K562 (cell line): Measurements from ENCODE around the gene NRP2. TPM values are rescaled to one million over a fixed set of nuclear protein-coding genes. Genes with fewer than 3 reads are reported as not detected.

Experiments used
- ATAC-seq: fragments of 200-7000 bp; cut with Tn5 transposase; 3 replicates; pipeline ENCODE4 v1.9.1; 2020; ENCODE audit warnings: moderate library complexity
- BruUV-seq: library from RNA; stranded (reverse); fragments of 400-500 nt; replicated peaks from 2 replicates; lab custom pipeline; 2021; lab: Mats Ljungman, UMichigan
- CTCF ChIA-PET: fragments of 300-600 bp; formaldehyde crosslinking; extraction: SDS; loops from one replicate; lab custom pipeline; 2021; ENCODE audit warnings: low intra/inter-chr PET ratio; lab: Yijun Ruan, JAX
- POLR2A ChIA-PET: fragments of 300-600, 350-650 bp; sonication (Branson Sonifier 250); formaldehyde crosslinking; extraction: SDS; loops from one replicate; lab custom pipeline; 2021; ENCODE audit warnings: antibody characterized with exemption, inconsistent platforms; lab: Yijun Ruan, JAX
- DNase-seq, 4 experiments: peaks; one replicate each; pipeline versions ENCODE4 v3.0.0 to v3.0.0-alpha.2; 2011 to 2018; ENCODE audit warnings: low spot score in 3 of 4, mixed read lengths in 3 of 4; ENCODE audit errors: extremely low read depth in 1 of 4
- FAIRE-seq: peaks from 2 replicates; lab custom pipeline; 2011; peaks lifted over from hg19 to GRCh38; lab: Jason Lieb, UNC
- H2AFZ ChIP-seq: 2 replicates; pipeline ENCODE4 v1.6.0; 2011; ENCODE audit warnings: low read depth, low read length, control low read depth, inconsistent platforms
- H3K27ac ChIP-seq: fragments of 200-600 bp; 3 replicates; pipeline ENCODE4 v1.8.0; 2011; ENCODE audit warnings: low read depth, mild to moderate bottlenecking, control low read depth, inconsistent platforms, low read length, moderate library complexity, mixed read lengths; ENCODE audit errors: extremely low read depth
- H3K27me3 ChIP-seq, 2 experiments: fragments of 300-600 bp in 1 of 2; 2 replicates in 1 of 2; 3 replicates in 1 of 2; pipeline versions ENCODE4 v1.6.0 to v1.8.0; 2011; ENCODE audit warnings: inconsistent platforms in 2 of 2, low read length in 2 of 2, mild to moderate bottlenecking in 1 of 2, mixed read lengths in 1 of 2, moderate library complexity in 1 of 2; ENCODE audit not compliant: control insufficient read depth in 2 of 2, insufficient read depth in 2 of 2
- H3K36me3 ChIP-seq: fragments of 300-600 bp; 3 replicates; pipeline ENCODE4 v1.8.0; 2011; ENCODE audit warnings: mild to moderate bottlenecking, low read length, inconsistent platforms; ENCODE audit not compliant: control insufficient read depth, insufficient read depth
- H3K4me1 ChIP-seq, 2 experiments: fragments of 200-600 bp in 1 of 2; replicated peaks in 1 of 2; 2 replicates in 1 of 2; 3 replicates in 1 of 2; pipeline versions ENCODE4 v1.5.1 to v1.8.0; 2011; ENCODE audit warnings: inconsistent platforms in 2 of 2, low read length in 2 of 2, mild to moderate bottlenecking in 1 of 2, mixed read lengths in 1 of 2, moderate library complexity in 1 of 2; ENCODE audit not compliant: control insufficient read depth in 2 of 2, insufficient read depth in 2 of 2
- H3K4me2 ChIP-seq: 2 replicates; pipeline ENCODE4 v1.6.1; 2011; ENCODE audit warnings: low read length, control low read depth, inconsistent platforms, mixed read lengths; ENCODE audit not compliant: insufficient read depth
- H3K4me3 ChIP-seq: fragments of 200-600 bp; sonication (generic), shearing (Covaris generic); 2 replicates; pipeline ENCODE4 v1.5.1; 2016; ENCODE audit warnings: control low read depth, inconsistent platforms
- H3K79me2 ChIP-seq: fragments of 200-600 bp; 3 replicates; pipeline ENCODE4 v1.8.0; 2011; ENCODE audit warnings: low read length, inconsistent platforms; ENCODE audit not compliant: control insufficient read depth, insufficient read depth
- H3K9ac ChIP-seq, 2 experiments: 2 replicates each; pipeline versions ENCODE4 v1.6.0 to v1.6.1; 2011; ENCODE audit warnings: low read depth in 2 of 2, low read length in 2 of 2, control low read depth in 1 of 2, inconsistent platforms in 1 of 2, mild to moderate bottlenecking in 1 of 2, mixed read lengths in 1 of 2; ENCODE audit not compliant: insufficient read depth in 1 of 2
- H3K9me1 ChIP-seq: one replicate; pipeline ENCODE4 v1.6.0; 2011; ENCODE audit warnings: inconsistent platforms, mild to moderate bottlenecking, low read length, moderate library complexity; ENCODE audit not compliant: control insufficient read depth, insufficient read depth
- H3K9me3 ChIP-seq: replicated peaks from 2 replicates; pipeline ENCODE4 v1.5.1; 2011; ENCODE audit warnings: low read depth, low read length, inconsistent platforms; ENCODE audit not compliant: control insufficient read depth, insufficient read depth
- H4K20me1 ChIP-seq: replicated peaks from 2 replicates; pipeline ENCODE4 v1.6.1; 2011; ENCODE audit warnings: low read length, inconsistent platforms, mixed read lengths; ENCODE audit not compliant: control insufficient read depth, insufficient read depth
- CBX2 ChIP-seq: fragments of 200-600 bp; sonication (generic); IDR thresholded peaks from one replicate; pipeline ENCODE4 v1.6.1; 2012; ENCODE audit warnings: mild to moderate bottlenecking, low read length, inconsistent platforms; ENCODE audit not compliant: insufficient read depth, poor library complexity, severe bottlenecking
- COPS2 ChIP-seq: fragments of 450-650 bp; conservative IDR thresholded peaks from 2 replicates; pipeline ENCODE4 v1.6.1; 2016; ENCODE audit warnings: mild to moderate bottlenecking, moderate library complexity
- MBD2 ChIP-seq: sonication (generic); IDR thresholded peaks from 2 replicates; pipeline ENCODE4 v1.6.1; 2016; ENCODE audit warnings: low read depth, borderline replicate concordance
- NR2C2 ChIP-seq, 2 experiments: fragments of 200-800 bp in 1 of 2; sonication (Bioruptor generic) in 1 of 2; sonication (generic) in 1 of 2; formaldehyde crosslinking in 1 of 2; IDR thresholded peaks; 2 replicates each; pipeline versions ENCODE4 v1.6.1 to v1.8.0; 2016 to 2022; ENCODE audit warnings: mild to moderate bottlenecking in 1 of 2, missing compliant biosample characterization in 1 of 2, missing genetic modification characterization in 1 of 2, missing genetic modification reagents in 1 of 2
- SMAD2 ChIP-seq: fragments of 150-350 bp; IDR thresholded peaks from 2 replicates; pipeline ENCODE4 v1.6.1; 2014; ENCODE audit warnings: low read depth, mild to moderate bottlenecking, low read length
- WGBS: fragments of 100-300 bp; shearing (Covaris generic); methylation state at CpG from one replicate; pipeline ENCODE4 v1.1.6; 2016; ENCODE audit warnings: low coverage, mixed read lengths; ENCODE audit not compliant: insufficient coverage; ENCODE audit errors: missing lambda C conversion rate; 5-methylcytosine and 5-hydroxymethylcytosine counted together
- in situ Hi-C: fragments of 300-500 bp; cut with MboI; formaldehyde crosslinking; loops from 4 replicates; pipeline ENCODE4 v1.15.0; 2018; ENCODE audit warnings: inconsistent platforms, mixed read lengths
- intact Hi-C: fragments of 100-400 bp; cut with micrococcal nuclease; formaldehyde crosslinking; loops from 2 replicates; pipeline ENCODE4 v1.14.2; 2022
- polyA plus RNA-seq, 8 experiments: library from polyadenylated mRNA; depleted of rRNA in 4 of 8; stranded (reverse) in 5 of 8; unstranded in 3 of 8; fragments of >200 nt; fragmentation: Nextera tagmentation in 2 of 8; fragmentation: Illumina TruSeq in 1 of 8; extraction: Ambion mirVana in 2 of 8; extraction: Trizol in 1 of 8; gene quantifications; 2 replicates each; pipeline versions ENCODE4 v1.2.1 to v1.2.3, GENCODE V29; 2011 to 2014; ENCODE audit warnings: inconsistent platforms in 1 of 8, missing spikeins in 1 of 8
- total RNA-seq, 7 experiments: library from RNA; depleted of rRNA in 6 of 7; stranded (reverse); fragments of >200 nt in 6 of 7; fragmentation: Illumina TruSeq in 2 of 7; extraction: Trizol in 2 of 7; gene quantifications; 2 replicates each; pipeline versions ENCODE4 v1.2.1 to v1.2.3, GENCODE V29; 2011 to 2021; ENCODE audit warnings: low replicate concordance in 1 of 7

The NRP2 gene
- total and polyA plus RNA-seq, 9 of the 15 experiments (the other 6 are each of a cell fraction or from before 2014, with no cell fraction given) = 0.05 to 0.31 (median 0.15) TPM; not detected in 5

DNA sequence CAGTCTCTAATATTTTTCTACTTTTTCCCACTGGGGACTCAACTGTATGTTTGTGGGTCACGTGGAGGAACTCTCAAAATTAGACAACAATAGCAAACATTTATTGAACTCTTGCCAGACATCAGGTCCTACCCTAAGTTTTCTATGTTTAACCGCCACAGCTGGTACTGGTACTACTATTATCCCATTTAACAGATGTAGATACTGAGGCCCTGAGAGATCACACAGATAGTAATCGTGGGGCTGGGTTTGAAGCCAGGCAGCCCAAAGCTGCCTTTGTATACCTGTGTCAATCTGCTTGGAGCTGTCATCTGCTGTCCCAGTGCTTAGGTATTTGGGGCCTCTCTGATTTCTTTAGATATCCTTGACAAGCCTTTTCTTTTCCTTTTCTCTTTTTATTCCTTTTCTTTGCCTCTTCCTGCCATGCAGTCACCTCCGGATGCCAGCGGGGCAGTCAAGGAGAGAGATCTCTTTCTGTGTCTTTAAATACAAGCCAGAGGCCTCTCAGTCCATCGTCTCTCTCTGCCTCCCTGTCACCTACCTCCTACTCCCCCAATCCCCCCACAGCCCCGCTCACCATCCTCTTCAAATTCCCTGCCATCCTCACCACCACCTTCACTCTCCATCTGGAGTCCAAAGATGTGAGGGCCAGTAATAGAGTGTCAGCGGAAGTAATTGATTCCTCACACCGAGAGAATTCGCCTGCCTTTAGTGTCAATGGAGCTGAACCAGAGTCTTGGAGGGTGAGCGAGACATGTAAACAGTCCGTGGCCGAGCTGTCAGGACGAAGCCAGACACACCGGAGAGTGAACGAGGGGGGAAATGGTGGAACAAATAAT is 23.4 kb downstream of the NRP2 start:
- WGBS = 0% methylated on average over 10 of the region's 16 CpGs
- BruUV-seq = no TSS peak
- intact Hi-C loops (no loop called here), in situ Hi-C loops (no loop called here)
- Histone ChIP-seq H3K36me3 (no peaks in the 10 kb centered on the region), H3K79me2 (no peaks in the 10 kb centered on the region), H4K20me1 (no peaks in the 10 kb centered on the region), H3K9ac (no peak overlapping the region), H3K4me2 (no peak overlapping the region), H3K9me3 (no peaks in the 10 kb centered on the region), H3K27me3 (peaks cover 0 to 8% of the 10 kb centered on the region in 2 experiments; a peak in 2 of 5 replicates)
- POLR2A ChIA-PET = interaction anchor here (0.6 to 0.8 kb wide), 2 partner anchors 9 to 10 kb away, joined by 3 to 5 read pairs; no protein-coding TSS in a partner anchor
- CTCF ChIA-PET = no interaction called here
- no peak for DNase-seq
- no peak for FAIRE-seq
- TF ChIP-seq MBD2 (no peak), CBX2 (no peak), NR2C2 (CRISPR knock-in tag; IDR thresholded peaks at IDR 0.05) (no peak), NR2C2 (tag; IDR thresholded peaks at IDR 0.05) (no peak), SMAD2 (no peak), COPS2 (no peak)
- TF ChIP-seq, all 486 proteins: peak for 0
- H3K27ac ChIP-seq = no peak overlapping the region
- no peak for ATAC-seq
- no peak overlapping the region for H2AFZ ChIP-seq
- no peaks in the 10 kb centered on the region for H3K4me1 ChIP-seq
- no peaks in the 10 kb centered on the region for H3K9me1 ChIP-seq
- H3K4me3 ChIP-seq = no peak overlapping the region
